GM12872 (cell line): ENCODE measurements around the gene RASGEF1C.

Experiments
- CTCF ChIP-seq: IDR thresholded peaks from 3 replicates; pipeline ENCODE4 v1.5.1; 2011; ENCODE audit warnings: low read depth, mild to moderate bottlenecking, low read length, moderate library complexity; ENCODE audit not compliant: insufficient read depth

The RASGEF1C gene

GRCh38 chr5:180216646-180217171, 7.7 kb upstream of the RASGEF1C start:
- TF ChIP-seq CTCF: no peak

- no peak for TF ChIP-seq CTCF
Observed at GRCh38 chr5:180215783-180216630, 7.0 kb upstream of the RASGEF1C start.

- TF ChIP-seq CTCF: no peak
Observed at GRCh38 chr5:180214870-180215770, 6.1 kb upstream of the RASGEF1C start.

- TF ChIP-seq CTCF: no peak
Observed at GRCh38 chr5:180213657-180214207, 4.7 kb upstream of the RASGEF1C start.

GRCh38 chr5:180213256-180213600, 4.2 kb upstream of the RASGEF1C start:
- TF ChIP-seq CTCF: no peak

GRCh38 chr5:180212363-180213255, 3.6 kb upstream of the RASGEF1C start:
- no peak for TF ChIP-seq CTCF

GRCh38 chr5:180211761-180212035, 2.7 kb upstream of the RASGEF1C start:
- no peak for TF ChIP-seq CTCF
